Stomach (tissue), 4 donors: ENCODE results near the gene TIGD7.

Experiments
- POLR2A ChIP-seq, 4 donors: fragments of 450-650 bp; IDR thresholded peaks; one replicate each; pipeline ENCODE4 v1.6.1; 2016; ENCODE audit warnings: antibody characterized with exemption in 4 of 4, control low read depth in 2 of 4, mild to moderate bottlenecking in 1 of 4, moderate library complexity in 1 of 4
- POLR2AphosphoS5 ChIP-seq, 3 donors: sonication (generic); formaldehyde crosslinking; IDR thresholded peaks; one replicate each; pipeline ENCODE4 v1.6.1; 2016; ENCODE audit warnings: antibody characterized with exemption in 3 of 3
- TF ChIP-seq, protein P1 (sequence below), 7 experiments: fragments of 450-650 bp in 4 of 7; fragments of 200-600 bp in 3 of 7; sonication (generic) in 3 of 7; IDR thresholded peaks; one replicate each; pipeline ENCODE4 v1.5.1; 2016 to 2019; ENCODE audit warnings: antibody characterized with exemption in 7 of 7, control low read depth in 2 of 7, mild to moderate bottlenecking in 1 of 7

- TF ChIP-seq, protein P1, sequence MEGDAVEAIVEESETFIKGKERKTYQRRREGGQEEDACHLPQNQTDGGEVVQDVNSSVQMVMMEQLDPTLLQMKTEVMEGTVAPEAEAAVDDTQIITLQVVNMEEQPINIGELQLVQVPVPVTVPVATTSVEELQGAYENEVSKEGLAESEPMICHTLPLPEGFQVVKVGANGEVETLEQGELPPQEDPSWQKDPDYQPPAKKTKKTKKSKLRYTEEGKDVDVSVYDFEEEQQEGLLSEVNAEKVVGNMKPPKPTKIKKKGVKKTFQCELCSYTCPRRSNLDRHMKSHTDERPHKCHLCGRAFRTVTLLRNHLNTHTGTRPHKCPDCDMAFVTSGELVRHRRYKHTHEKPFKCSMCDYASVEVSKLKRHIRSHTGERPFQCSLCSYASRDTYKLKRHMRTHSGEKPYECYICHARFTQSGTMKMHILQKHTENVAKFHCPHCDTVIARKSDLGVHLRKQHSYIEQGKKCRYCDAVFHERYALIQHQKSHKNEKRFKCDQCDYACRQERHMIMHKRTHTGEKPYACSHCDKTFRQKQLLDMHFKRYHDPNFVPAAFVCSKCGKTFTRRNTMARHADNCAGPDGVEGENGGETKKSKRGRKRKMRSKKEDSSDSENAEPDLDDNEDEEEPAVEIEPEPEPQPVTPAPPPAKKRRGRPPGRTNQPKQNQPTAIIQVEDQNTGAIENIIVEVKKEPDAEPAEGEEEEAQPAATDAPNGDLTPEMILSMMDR (IDR thresholded peaks at IDR 0.05): no peak
- TF ChIP-seq POLR2A (IDR thresholded peaks at IDR 0.05) (no peak), POLR2AphosphoS5 (IDR thresholded peaks at IDR 0.05) (no peak)
Observed at GRCh38 chr16:3348547-3349167, 43.4 kb upstream of the TIGD7 start.
